HFFc6 (cell line): ENCODE measurements around the gene C16orf82. TPM values are rescaled to one million over a fixed set of nuclear protein-coding genes. Genes with fewer than 3 reads are reported as not detected.

ENCODE experiments used
- DNase-seq: peaks from one replicate; pipeline ENCODE4 v3.0.0-alpha.2; 2018
- H3K27ac Mint-ChIP-seq: 2 replicates; pipeline ENCODE4 v1.8.0; 2020; ENCODE audit warnings: mild to moderate bottlenecking, mixed read lengths
- H3K27me3 Mint-ChIP-seq: 2 replicates; pipeline ENCODE4 v1.8.0; 2021; ENCODE audit warnings: mild to moderate bottlenecking, moderate library complexity, mixed read lengths; ENCODE audit not compliant: insufficient read depth
- H3K36me3 Mint-ChIP-seq: 2 replicates; pipeline ENCODE4 v1.8.0; 2021; ENCODE audit warnings: low read depth, mixed read lengths
- H3K4me1 Mint-ChIP-seq: 2 replicates; pipeline ENCODE4 v1.8.0; 2020; ENCODE audit warnings: low read depth, mixed read lengths
- H3K4me3 Mint-ChIP-seq: 2 replicates; pipeline ENCODE4 v1.8.0; 2020; ENCODE audit warnings: mild to moderate bottlenecking, moderate library complexity, mixed read lengths
- H3K9me3 Mint-ChIP-seq: 2 replicates; pipeline ENCODE4 v1.8.0; 2020; ENCODE audit warnings: mild to moderate bottlenecking, mixed read lengths
- CTCF ChIP-seq: fragments of 200-600 bp; sonication (generic); IDR thresholded peaks from 2 replicates; pipeline ENCODE4 v1.5.0; 2021; ENCODE audit warnings: antibody characterized with exemption, mild to moderate bottlenecking
- total RNA-seq, 6 experiments: library from RNA; stranded (reverse); fragmentation: NEBNext Ultra II Directional; extraction: Animal tissue kit (Norgen Biotek cat#: 25700); gene quantifications; 2 replicates in 1 of 6; 3 replicates in 5 of 6; pipeline ENCODE4 v1.2.3, GENCODE V29; 2021

The C16orf82 gene
- total RNA-seq, 6 experiments from 2014 or later = not detected

GRCh38 chr16:27103954-27104353 is 37.2 kb downstream of the C16orf82 start:
- H3K4me1 Mint-ChIP-seq = no peaks in the 10 kb centered on the region
- no peak overlapping the region for H3K4me3 Mint-ChIP-seq
- no peaks in the 10 kb centered on the region for H3K9me3 Mint-ChIP-seq
- no peak for DNase-seq
- TF ChIP-seq CTCF = no peak
- no peak overlapping the region for H3K27ac Mint-ChIP-seq
- H3K27me3 Mint-ChIP-seq = peaks cover 2% of the 10 kb centered on the region
- no peaks in the 10 kb centered on the region for H3K36me3 Mint-ChIP-seq

- Mint-ChIP-seq H3K27ac (no peak overlapping the region), H3K9me3 (no peaks in the 10 kb centered on the region), H3K4me1 (no peaks in the 10 kb centered on the region), H3K4me3 (no peak overlapping the region), H3K27me3 (peaks cover 2% of the 10 kb centered on the region), H3K36me3 (no peaks in the 10 kb centered on the region)
- no peak for TF ChIP-seq CTCF
- DNase-seq = no peak
Measured at GRCh38 chr16:27106305-27106704, 39.6 kb downstream of the C16orf82 start.

GRCh38 chr16:27107185-27107592 is 40.5 kb downstream of the C16orf82 start:
- Mint-ChIP-seq H3K27ac (no peak overlapping the region), H3K9me3 (no peaks in the 10 kb centered on the region), H3K36me3 (no peaks in the 10 kb centered on the region), H3K27me3 (peaks cover 2% of the 10 kb centered on the region), H3K4me1 (no peaks in the 10 kb centered on the region), H3K4me3 (no peak overlapping the region)
- TF ChIP-seq CTCF = no peak
- DNase-seq = no peak

GRCh38 chr16:27108051-27108770 is 41.5 kb downstream of the C16orf82 start:
- Mint-ChIP-seq H3K9me3 (no peaks in the 10 kb centered on the region), H3K27ac (no peak overlapping the region), H3K27me3 (peaks cover 2% of the 10 kb centered on the region), H3K4me1 (no peaks in the 10 kb centered on the region), H3K36me3 (no peaks in the 10 kb centered on the region), H3K4me3 (no peak overlapping the region)
- TF ChIP-seq CTCF = no peak
- no peak for DNase-seq

- Mint-ChIP-seq H3K27ac (peak overlapping the region; percentile 34; the same call in 1 of the 2 replicates), H3K4me3 (peak overlapping the region; percentile 77), H3K9me3 (no peaks in the 10 kb centered on the region), H3K4me1 (no peaks in the 10 kb centered on the region), H3K27me3 (peaks cover 4% of the 10 kb centered on the region), H3K36me3 (no peaks in the 10 kb centered on the region)
- DNase-seq = no peak
- no peak for TF ChIP-seq CTCF
Measured at GRCh38 chr16:27108826-27109665, 42.3 kb downstream of the C16orf82 start.
